ENCODE measurements around the gene KLK10. TPM values are rescaled to one million over a fixed set of nuclear protein-coding genes. Genes with fewer than 3 reads are reported as not detected.

KLK10 gene
- total and polyA plus RNA-seq, 10 donors = 0.06 to 0.13 (median 0.09) TPM; not detected in 7

- peaks cover 3 to 97% (median 43%) of the 10 kb centered on the region in 7 donors for H3K27me3 ChIP-seq (replicated peaks in 1 of 7)
Observed at GRCh38 chr19:51014242-51014641, 5.3 kb downstream of the KLK10 start.

GRCh38 chr19:51012661-51013190 lies 6.8 kb downstream of the KLK10 start:
- H3K9me3 ChIP-seq = no peaks in the 10 kb centered on the region
- no peaks in the 10 kb centered on the region for H3K36me3 ChIP-seq
- intact Hi-C loops (cut with DNase I; ENCODE audit: low total_unique reads) = no loop called here
- peaks cover 0 to 12% (median 8%) of the 10 kb centered on the region in 6 donors for H3K4me1 ChIP-seq
- H3K27ac ChIP-seq = no peak overlapping the region
- peaks cover 0 to 90% (median 28%) of the 10 kb centered on the region in 7 donors for H3K27me3 ChIP-seq (replicated peaks in 1 of 7)
- 65 to 71% (median 67%) methylated on average over 12 of the region's 12 CpGs for WGBS, 5 donors
- H3K4me3 ChIP-seq = no peak overlapping the region
- no peak for DNase-seq
- TF ChIP-seq CTCF (IDR thresholded peaks at IDR 0.05 in 8 of 11, conservative IDR thresholded peaks at IDR 0.05 in 3 of 11) (no peak), POLR2AphosphoS5 (IDR thresholded peaks at IDR 0.05) (no peak), POLR2A (IDR thresholded peaks at IDR 0.05) (no peak)

More at GRCh38 chr19:51014242-51014641, 5.3 kb downstream of the KLK10 start:
- TF ChIP-seq CTCF (IDR thresholded peaks at IDR 0.05 in 8 of 11, conservative IDR thresholded peaks at IDR 0.05 in 3 of 11) = no peak
- TF ChIP-seq POLR2A (IDR thresholded peaks at IDR 0.05) = no peak
- no peak for TF ChIP-seq POLR2AphosphoS5 (IDR thresholded peaks at IDR 0.05)
- no peak for DNase-seq
- WGBS, 5 donors = 79 to 84% (median 81%) methylated on average over 6 of the region's 6 CpGs
- Histone ChIP-seq H3K9me3 (no peaks in the 10 kb centered on the region), H3K36me3 (no peaks in the 10 kb centered on the region), H3K4me3 (no peak overlapping the region), H3K4me1 (peaks cover 6 to 27% (median 19%) of the 10 kb centered on the region in 6 donors), H3K27ac (no peak overlapping the region)
- intact Hi-C loops (cut with DNase I; ENCODE audit: low total_unique reads) = no loop called here

GRCh38 chr19:51010066-51010795 lies 9.3 kb downstream of the KLK10 start:
- intact Hi-C loops (cut with DNase I; ENCODE audit: low total_unique reads) = no loop called here
- no peaks in the 10 kb centered on the region for H3K9me3 ChIP-seq
- H3K27ac ChIP-seq = no peak overlapping the region
- DNase-seq = no peak
- no peaks in the 10 kb centered on the region for H3K4me1 ChIP-seq
- no peaks in the 10 kb centered on the region for H3K36me3 ChIP-seq
- H3K4me3 ChIP-seq = no peak overlapping the region
- peaks cover 0 to 79% (median 6%) of the 10 kb centered on the region in 7 donors for H3K27me3 ChIP-seq (replicated peaks in 1 of 7)
- WGBS, 5 donors = 70 to 83% (median 77%) methylated on average over 4 of the region's 4 CpGs
- TF ChIP-seq POLR2AphosphoS5 (IDR thresholded peaks at IDR 0.05) (no peak), POLR2A (IDR thresholded peaks at IDR 0.05) (no peak), CTCF (IDR thresholded peaks at IDR 0.05 in 8 of 11, conservative IDR thresholded peaks at IDR 0.05 in 3 of 11) (no peak)

Measured in spleen (tissue), 11 donors.